Measurements from ENCODE around the gene ALDH1A2.

Gene ALDH1A2

GRCh38 chr15:57969355-57969754 lies 96.2 kb downstream of the ALDH1A2 start:
- Histone ChIP-seq H3K36me3 (ENCODE audit: insufficient read depth, low read length) (no peaks in the 10 kb centered on the region; the same call in 1 of the 2 replicates), H3K9ac (ENCODE audit: low read depth, low read length) (no peak overlapping the region), H3K4me1 (ENCODE audit: insufficient read depth, low read length) (no peaks in the 10 kb centered on the region), H3K9me3 (ENCODE audit: control insufficient read depth, insufficient read depth, low read length) (no peaks in the 10 kb centered on the region)

GRCh38 chr15:57962887-57963286 lies 102.6 kb downstream of the ALDH1A2 start:
- Histone ChIP-seq H3K36me3 (ENCODE audit: insufficient read depth, low read length) (no peaks in the 10 kb centered on the region), H3K9ac (ENCODE audit: low read depth, low read length) (no peak overlapping the region), H3K4me1 (ENCODE audit: insufficient read depth, low read length) (no peaks in the 10 kb centered on the region), H3K9me3 (ENCODE audit: control insufficient read depth, insufficient read depth, low read length) (no peaks in the 10 kb centered on the region)

GRCh38 chr15:57961919-57962318 lies 103.6 kb downstream of the ALDH1A2 start:
- Histone ChIP-seq H3K9ac (ENCODE audit: low read depth, low read length) (no peak overlapping the region), H3K9me3 (ENCODE audit: control insufficient read depth, insufficient read depth, low read length) (no peaks in the 10 kb centered on the region), H3K4me1 (ENCODE audit: insufficient read depth, low read length) (no peaks in the 10 kb centered on the region), H3K36me3 (ENCODE audit: insufficient read depth, low read length) (no peaks in the 10 kb centered on the region)

- Histone ChIP-seq H3K9me3 (ENCODE audit: control insufficient read depth, insufficient read depth, low read length) (no peaks in the 10 kb centered on the region), H3K36me3 (ENCODE audit: insufficient read depth, low read length) (no peaks in the 10 kb centered on the region), H3K9ac (ENCODE audit: low read depth, low read length) (no peak overlapping the region), H3K4me1 (ENCODE audit: insufficient read depth, low read length) (no peaks in the 10 kb centered on the region)
Observed at GRCh38 chr15:57957113-57957512, 108.4 kb downstream of the ALDH1A2 start.

GRCh38 chr15:57953874-57954273 lies 111.6 kb downstream of the ALDH1A2 start:
- H3K9me3 ChIP-seq (ENCODE audit: control insufficient read depth, insufficient read depth, low read length): no peaks in the 10 kb centered on the region
- no peak overlapping the region for H3K9ac ChIP-seq (ENCODE audit: low read depth, low read length)
- no peaks in the 10 kb centered on the region for H3K36me3 ChIP-seq (ENCODE audit: insufficient read depth, low read length)
- H3K4me1 ChIP-seq (ENCODE audit: insufficient read depth, low read length): no peaks in the 10 kb centered on the region

- Histone ChIP-seq H3K9me3 (ENCODE audit: control insufficient read depth, insufficient read depth, low read length) (no peaks in the 10 kb centered on the region), H3K9ac (ENCODE audit: low read depth, low read length) (no peak overlapping the region), H3K36me3 (ENCODE audit: insufficient read depth, low read length) (no peaks in the 10 kb centered on the region), H3K4me1 (ENCODE audit: insufficient read depth, low read length) (no peaks in the 10 kb centered on the region)
Observed at GRCh38 chr15:57951328-57951932, 114.1 kb downstream of the ALDH1A2 start.

GRCh38 chr15:57950381-57950946 lies 115.0 kb downstream of the ALDH1A2 start:
- Histone ChIP-seq H3K9me3 (ENCODE audit: control insufficient read depth, insufficient read depth, low read length) (no peaks in the 10 kb centered on the region), H3K4me1 (ENCODE audit: insufficient read depth, low read length) (no peaks in the 10 kb centered on the region), H3K9ac (ENCODE audit: low read depth, low read length) (no peak overlapping the region), H3K36me3 (ENCODE audit: insufficient read depth, low read length) (no peaks in the 10 kb centered on the region)

- Histone ChIP-seq H3K9me3 (ENCODE audit: control insufficient read depth, insufficient read depth, low read length) (no peaks in the 10 kb centered on the region), H3K4me1 (ENCODE audit: insufficient read depth, low read length) (no peaks in the 10 kb centered on the region), H3K36me3 (ENCODE audit: insufficient read depth, low read length) (no peaks in the 10 kb centered on the region), H3K9ac (ENCODE audit: low read depth, low read length) (no peak overlapping the region)
Observed at GRCh38 chr15:57949374-57949943, 116.1 kb downstream of the ALDH1A2 start.

- Histone ChIP-seq H3K36me3 (ENCODE audit: insufficient read depth, low read length) (no peaks in the 10 kb centered on the region), H3K9me3 (ENCODE audit: control insufficient read depth, insufficient read depth, low read length) (no peaks in the 10 kb centered on the region), H3K4me1 (ENCODE audit: insufficient read depth, low read length) (no peaks in the 10 kb centered on the region), H3K9ac (ENCODE audit: low read depth, low read length) (no peak overlapping the region)
Observed at GRCh38 chr15:57948351-57949289, 116.9 kb downstream of the ALDH1A2 start.

GRCh38 chr15:57947781-57948180 lies 117.7 kb downstream of the ALDH1A2 start:
- H3K9me3 ChIP-seq (ENCODE audit: control insufficient read depth, insufficient read depth, low read length): no peaks in the 10 kb centered on the region
- no peaks in the 10 kb centered on the region for H3K36me3 ChIP-seq (ENCODE audit: insufficient read depth, low read length)
- no peaks in the 10 kb centered on the region for H3K4me1 ChIP-seq (ENCODE audit: insufficient read depth, low read length)
- no peak overlapping the region for H3K9ac ChIP-seq (ENCODE audit: low read depth, low read length)

GRCh38 chr15:57947282-57947681 lies 118.2 kb downstream of the ALDH1A2 start:
- Histone ChIP-seq H3K4me1 (ENCODE audit: insufficient read depth, low read length) (no peaks in the 10 kb centered on the region), H3K36me3 (ENCODE audit: insufficient read depth, low read length) (no peaks in the 10 kb centered on the region), H3K9ac (ENCODE audit: low read depth, low read length) (no peak overlapping the region), H3K9me3 (ENCODE audit: control insufficient read depth, insufficient read depth, low read length) (no peaks in the 10 kb centered on the region)

- no peaks in the 10 kb centered on the region for H3K9me3 ChIP-seq (ENCODE audit: control insufficient read depth, insufficient read depth, low read length)
- H3K4me1 ChIP-seq (ENCODE audit: insufficient read depth, low read length): no peaks in the 10 kb centered on the region
- H3K9ac ChIP-seq (ENCODE audit: low read depth, low read length): no peak overlapping the region
- no peaks in the 10 kb centered on the region for H3K36me3 ChIP-seq (ENCODE audit: insufficient read depth, low read length)
Observed at GRCh38 chr15:57946491-57947048, 118.9 kb downstream of the ALDH1A2 start.

- Histone ChIP-seq H3K9ac (ENCODE audit: low read depth, low read length) (no peak overlapping the region), H3K4me1 (ENCODE audit: insufficient read depth, low read length) (no peaks in the 10 kb centered on the region), H3K9me3 (ENCODE audit: control insufficient read depth, insufficient read depth, low read length) (no peaks in the 10 kb centered on the region), H3K36me3 (ENCODE audit: insufficient read depth, low read length) (no peaks in the 10 kb centered on the region)
Observed at GRCh38 chr15:57945616-57946015, 119.9 kb downstream of the ALDH1A2 start.

- Histone ChIP-seq H3K9me3 (ENCODE audit: control insufficient read depth, insufficient read depth, low read length) (no peaks in the 10 kb centered on the region), H3K36me3 (ENCODE audit: insufficient read depth, low read length) (no peaks in the 10 kb centered on the region), H3K9ac (ENCODE audit: low read depth, low read length) (no peak overlapping the region), H3K4me1 (ENCODE audit: insufficient read depth, low read length) (no peaks in the 10 kb centered on the region)
Observed at GRCh38 chr15:57943754-57944420, 121.6 kb downstream of the ALDH1A2 start.
